GM18873 (cell line): ENCODE data around the gene NPPB.
A peak's percentile ranks its signal among the peaks of the same experiment; 100 is the strongest.
"Not testable (repeated sequence)": the region's sequence is repeated elsewhere in the genome, so short reads cannot be mapped to it uniquely, and the experiment has no call there.

Experiments
- ATAC-seq: cut with Tn5 transposase; IDR thresholded peaks from one replicate; pipeline ENCODE4 v1.9.1; 2021; ENCODE audit warnings: mild to moderate bottlenecking, moderate library complexity, moderate number of reproducible peaks; ENCODE audit not compliant: unreplicated experiment, low FRiP score

NPPB gene

DNA sequence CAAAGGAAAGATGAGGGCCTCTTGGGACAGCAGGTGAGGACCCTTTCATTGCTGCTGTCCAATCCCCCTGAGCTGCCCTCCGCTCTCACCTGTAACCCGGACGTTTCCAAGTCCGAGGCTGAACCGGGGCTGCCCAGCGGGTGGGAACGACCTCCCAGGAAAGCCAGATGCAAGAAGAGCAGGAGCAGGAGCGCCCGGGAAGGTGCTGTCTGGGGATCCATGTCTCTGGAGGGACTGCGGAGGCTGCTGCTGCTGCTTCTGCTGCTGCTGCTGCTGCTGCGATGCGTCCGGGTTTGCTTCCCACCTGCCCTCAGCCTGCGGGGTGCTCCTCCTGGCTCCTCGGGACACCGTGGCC is at the start of gene NPPB:
NPPB (minus strand) TSS at position 333 of the 355 bp plus-strand sequence; CDS start at position 221, 112 bp downstream.
- ATAC-seq = no peak

DNA sequence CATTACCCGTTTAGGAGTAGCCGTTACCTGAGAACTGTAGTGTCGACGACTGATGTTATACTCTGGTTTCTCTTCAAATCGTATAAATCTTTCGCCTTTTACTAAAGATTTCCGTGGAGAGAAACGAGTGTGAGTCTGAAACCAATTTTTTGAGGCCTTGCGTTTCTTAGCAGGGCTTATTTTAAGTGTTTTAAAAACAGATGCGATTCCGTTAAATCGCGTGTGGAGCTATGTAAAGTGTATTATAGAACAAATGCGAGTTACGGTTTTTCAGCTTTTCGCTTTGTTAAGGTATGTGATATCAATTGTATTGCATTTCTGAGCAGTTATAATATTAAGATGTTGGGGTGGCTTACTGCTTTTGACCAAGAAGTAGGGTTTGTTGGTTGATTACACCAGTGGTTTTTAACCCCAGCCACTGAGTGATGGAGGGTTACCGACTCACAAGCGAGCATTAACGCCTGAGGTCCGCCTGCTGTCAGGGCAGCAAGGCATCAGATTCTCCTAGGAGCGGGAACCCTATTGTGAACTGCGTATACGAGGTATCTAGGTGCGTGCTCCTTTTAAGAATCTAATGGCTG is 49.4 kb upstream of the NPPB start:
- ATAC-seq = peak; percentile 45

DNA sequence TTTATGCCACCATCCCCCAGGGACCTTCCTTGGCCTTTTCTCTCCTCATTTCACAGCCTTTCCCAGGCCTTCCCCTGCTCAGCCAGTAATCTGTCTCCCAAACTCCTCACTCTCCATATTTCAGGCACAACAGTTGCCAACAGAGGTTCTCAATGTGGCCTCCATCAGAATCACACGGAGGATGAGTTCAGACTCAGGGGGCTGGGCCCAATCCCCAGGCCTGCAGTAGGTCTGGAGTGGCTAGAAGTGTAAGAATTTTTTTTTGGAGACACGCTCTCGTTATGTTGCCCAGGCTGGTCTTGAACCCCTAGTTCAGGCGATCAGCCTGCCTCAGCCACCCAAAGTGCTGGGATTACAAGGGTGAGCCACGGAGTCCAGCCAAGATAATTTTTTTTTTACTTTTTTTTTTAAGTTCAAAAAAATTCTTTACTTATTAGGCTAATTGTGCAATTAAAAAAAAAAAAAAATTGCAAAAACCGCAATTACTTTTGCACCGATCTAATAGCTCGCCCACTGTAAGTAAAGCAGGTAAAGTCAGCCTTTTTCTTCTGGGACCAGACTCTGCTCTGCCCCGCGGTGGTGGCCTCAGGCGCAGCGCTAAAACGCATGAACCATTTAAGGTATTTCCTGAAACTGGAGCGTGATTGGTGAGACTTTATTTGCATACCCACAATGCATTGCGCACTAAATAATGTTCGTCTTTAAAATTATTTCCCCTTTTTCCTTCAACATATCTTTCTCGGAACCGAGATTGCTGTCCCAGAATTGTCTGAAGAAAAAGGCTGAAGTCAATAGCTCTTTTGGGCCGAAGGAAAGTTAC is 48.7 kb upstream of the NPPB start:
- ATAC-seq = peak; percentile 44

DNA sequence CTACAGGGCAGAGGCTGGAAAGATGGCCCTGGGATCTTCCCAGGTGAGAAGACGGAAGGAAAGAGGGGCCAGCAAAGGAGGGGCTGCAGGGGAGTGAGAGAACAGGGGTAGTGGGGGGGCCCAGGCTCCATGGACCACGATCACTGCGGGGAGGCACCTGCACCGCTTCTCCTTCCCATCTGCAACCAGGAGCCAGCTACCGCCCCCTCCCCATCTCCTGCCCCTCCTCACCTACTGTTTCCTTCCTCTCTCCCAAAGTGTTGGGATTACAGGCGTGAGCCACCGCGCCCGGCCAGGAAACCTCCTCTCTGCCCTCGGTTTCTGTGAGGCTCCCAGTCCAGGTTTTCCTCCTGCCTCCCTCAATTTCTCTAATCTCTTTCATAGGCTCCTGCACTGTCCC is 48.1 kb upstream of the NPPB start:
- ATAC-seq = no peak

DNA sequence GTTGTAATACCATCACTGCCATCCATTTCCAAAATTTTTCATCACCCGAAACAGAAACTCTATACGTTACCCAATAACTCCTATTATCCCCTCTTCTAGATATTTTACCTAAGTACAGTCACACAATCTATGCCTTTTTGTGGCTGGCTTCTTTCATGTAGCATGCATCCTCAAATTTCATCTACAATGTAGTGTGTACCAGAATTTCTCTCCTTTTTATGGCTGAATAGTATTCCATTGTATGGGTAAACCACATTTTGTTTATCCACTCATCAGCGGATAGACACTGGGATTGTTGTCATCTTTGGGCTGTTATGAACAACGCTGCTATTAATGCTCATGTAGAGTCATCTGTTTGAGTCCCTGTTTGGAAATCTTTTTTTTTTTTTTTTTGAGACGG is 46.2 kb upstream of the NPPB start:
- no peak for ATAC-seq

DNA sequence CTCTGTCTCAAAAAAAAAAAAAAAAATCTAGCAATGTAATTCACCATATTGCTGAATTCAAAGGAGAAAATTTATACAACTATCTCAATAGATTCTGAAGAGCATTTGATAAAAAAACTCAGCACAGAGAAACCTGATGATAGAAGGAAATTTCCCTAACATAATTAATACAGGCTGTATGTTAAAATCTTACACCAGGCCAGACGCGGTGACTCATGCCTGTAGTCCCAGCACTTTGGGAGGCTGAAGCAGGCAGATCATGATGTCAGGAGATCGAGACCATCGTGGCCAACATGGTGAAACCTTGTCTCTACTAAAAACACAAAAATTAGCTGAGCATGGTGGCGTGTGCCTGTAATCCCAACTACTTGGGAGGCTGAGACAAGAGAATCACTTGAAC is 45.4 kb upstream of the NPPB start:
- ATAC-seq = not testable (repeated sequence)

DNA sequence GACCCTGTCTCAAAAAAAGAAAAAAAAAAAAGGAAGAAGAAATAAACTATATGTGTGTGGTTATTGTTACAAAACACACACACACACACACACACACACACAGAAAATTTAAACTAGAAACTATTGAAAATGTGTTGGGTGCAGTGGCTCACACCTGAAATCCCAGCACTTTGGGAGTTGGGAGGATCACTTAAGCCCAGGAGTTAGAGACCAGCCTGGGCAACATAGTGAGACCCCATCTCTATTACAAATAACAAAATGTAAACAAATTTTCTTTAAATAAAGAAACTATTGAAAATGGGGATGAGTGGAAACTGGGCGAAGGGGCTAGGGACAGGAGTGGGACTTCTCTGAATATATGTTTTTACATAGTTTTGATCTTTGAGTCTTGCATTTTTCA is 44.5 kb upstream of the NPPB start:
- ATAC-seq = no peak

DNA sequence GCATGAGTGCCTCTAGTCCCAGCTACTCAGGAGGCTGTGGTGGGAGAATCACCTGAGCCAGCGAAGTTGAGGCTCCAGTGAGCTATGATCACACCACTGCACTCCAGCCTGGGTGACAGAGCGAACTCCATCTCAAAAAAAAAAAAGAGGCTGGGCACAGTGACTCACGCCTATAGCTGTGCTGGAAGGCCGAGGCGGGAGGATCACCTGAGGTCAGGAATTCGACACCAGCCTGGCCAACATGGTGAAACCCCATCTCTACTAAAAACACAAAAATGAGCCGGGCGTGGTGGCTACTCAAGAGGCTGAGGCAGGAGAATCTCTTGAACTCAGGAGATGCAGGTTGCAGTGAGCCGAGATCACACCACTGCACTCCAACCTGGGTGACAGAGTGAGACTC is 42.7 kb upstream of the NPPB start:
- not testable (repeated sequence) for ATAC-seq

DNA sequence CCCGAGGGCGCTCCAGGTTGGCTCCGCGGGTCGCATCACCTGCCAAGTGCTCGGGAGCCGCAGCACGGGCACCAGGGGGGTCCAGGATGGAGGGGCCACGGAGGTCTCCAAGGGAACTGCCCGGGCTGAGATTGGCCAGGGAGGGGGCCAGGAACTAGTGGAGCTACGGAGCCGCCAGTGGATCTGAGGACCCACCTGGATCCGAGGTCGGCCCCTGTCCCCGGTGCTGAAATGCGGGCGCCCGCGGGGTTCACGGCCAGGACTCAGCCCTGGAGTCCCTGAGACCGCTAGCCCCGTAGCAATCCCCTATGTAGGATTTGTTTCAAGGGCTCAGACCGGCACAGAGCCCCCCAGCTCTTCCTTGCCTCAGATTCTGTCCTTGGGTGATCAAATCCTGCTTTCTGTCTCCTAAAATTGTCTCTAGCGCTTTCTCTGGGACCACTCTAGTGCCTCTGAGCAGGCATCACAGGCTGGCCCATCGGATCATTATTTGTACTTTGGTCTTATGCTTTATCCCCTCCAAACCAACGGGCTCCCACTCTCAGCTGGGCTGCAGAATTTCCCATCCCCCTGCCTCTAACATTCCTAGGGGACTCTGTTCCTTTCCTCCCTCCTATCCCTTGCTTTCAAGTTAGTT is 40.2 kb upstream of the NPPB start:
- no peak for ATAC-seq

DNA sequence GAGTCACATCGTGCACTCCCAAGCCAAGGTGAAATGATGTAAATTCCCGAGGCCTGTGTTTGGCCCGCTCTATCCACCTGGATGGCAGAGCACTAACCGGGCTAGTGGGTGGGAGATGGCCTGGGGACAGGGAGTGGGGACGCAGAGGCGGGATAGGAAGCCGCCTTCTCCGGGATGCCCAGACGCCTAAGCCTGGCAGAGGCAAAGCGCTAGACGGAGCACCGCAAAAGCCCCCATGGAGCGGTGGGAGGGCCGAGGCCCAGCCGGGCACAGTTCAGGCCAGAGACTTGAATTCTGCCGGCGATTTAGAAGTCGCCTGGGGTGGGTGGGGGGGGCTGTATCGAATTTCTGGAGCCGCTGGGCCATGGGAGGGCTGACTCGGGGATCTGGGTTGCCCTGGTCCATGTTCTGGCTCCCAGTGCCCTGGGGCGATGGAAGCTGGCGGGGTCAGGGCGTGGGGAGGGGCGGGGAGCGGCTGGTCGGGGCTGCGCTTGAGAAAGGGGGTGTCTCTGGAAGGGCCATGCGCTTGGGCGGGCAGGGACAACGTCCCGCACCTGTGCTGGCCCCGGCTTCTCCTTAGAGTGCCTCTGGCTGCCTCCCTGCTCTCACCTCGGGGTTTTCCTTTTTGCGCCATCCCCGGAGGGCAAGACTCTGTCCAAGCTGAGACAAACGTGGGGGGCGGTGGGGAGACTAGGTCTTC is 39.5 kb upstream of the NPPB start:
- no peak for ATAC-seq

- not testable (repeated sequence) for ATAC-seq
Measured at GRCh38 chr1:11894501-11894900, 35.8 kb upstream of the NPPB start.

DNA sequence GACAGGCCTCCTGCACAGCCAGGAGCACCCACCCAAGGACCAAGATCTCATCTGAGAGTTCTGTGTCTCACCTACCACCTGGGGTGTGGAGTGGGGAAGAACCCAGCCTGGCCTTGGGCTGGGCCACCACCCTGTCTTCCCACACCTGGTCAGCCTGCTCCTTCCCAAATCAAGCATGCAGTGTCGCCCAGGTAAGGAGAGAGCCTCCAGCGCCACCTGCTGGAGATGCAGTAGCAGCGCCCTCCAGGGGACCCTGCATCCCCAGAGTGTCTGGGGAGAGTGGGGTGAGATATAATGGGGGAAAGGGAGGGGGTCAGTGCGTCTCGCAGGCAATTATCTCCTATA is 35.1 kb upstream of the NPPB start:
- no peak for ATAC-seq

GRCh38 chr1:11891433-11892186 is 32.9 kb upstream of the NPPB start:
- no peak for ATAC-seq

- no peak for ATAC-seq
Measured at GRCh38 chr1:11888877-11889208, 30.1 kb upstream of the NPPB start.

GRCh38 chr1:11888206-11888876 is 29.6 kb upstream of the NPPB start:
- ATAC-seq = no peak

DNA sequence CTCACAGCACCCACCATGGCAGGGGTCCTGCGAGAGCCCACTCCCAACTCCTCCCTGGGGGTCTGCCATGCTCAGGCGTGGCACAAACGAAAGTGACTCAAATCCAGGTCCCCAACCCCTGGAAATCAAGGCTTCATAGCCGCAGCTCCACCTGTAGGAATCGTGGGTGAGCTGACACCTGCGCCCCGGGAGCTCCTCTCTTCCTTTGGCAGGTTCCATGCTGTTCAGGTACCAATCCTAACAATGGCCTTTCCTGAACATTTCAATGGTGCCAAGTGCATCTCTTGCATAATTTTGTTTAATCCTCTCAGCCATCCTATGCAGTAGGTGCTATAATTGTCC is 28.9 kb upstream of the NPPB start:
- ATAC-seq = no peak

DNA sequence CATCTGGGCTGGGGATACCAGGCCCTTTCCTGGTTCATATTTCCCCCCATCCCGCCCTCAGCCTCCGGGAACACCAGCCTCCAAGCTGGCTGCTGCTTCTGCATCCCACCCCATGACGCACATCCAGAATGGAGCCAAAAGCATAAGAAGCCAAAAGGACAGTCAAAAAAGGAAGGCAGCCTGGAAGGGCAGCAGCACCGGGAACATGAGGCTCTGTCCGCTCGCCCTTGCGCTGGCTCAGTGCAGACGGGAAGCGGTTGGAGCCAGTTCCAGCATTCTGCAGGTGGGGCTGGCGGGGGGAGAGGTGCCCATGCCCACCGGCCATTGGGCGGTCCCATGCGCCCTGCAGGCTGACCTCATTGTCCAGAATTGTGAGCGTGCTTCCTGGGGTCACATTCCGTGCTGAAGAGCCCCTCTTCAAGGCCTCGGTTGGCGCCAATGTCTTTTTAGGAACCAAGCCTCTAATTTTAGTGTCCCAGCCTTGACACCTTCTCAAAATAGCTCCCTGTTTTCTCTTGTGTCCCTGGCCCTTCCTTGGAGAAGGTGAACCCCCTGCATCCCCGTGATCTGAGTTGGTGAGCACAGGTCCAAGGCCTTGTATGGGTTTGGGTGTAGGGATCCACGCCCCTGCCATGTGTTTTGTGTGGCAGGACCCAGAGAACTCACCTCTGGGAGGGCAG is 28.4 kb upstream of the NPPB start:
- no peak for ATAC-seq

GRCh38 chr1:11885916-11886315 is 27.2 kb upstream of the NPPB start:
- ATAC-seq = no peak

GRCh38 chr1:11882814-11883538 is 24.2 kb upstream of the NPPB start:
- ATAC-seq = no peak
